GM23338 (cell line): ENCODE results near the gene SLC25A12. TPM values are rescaled to one million over a fixed set of nuclear protein-coding genes. Genes with fewer than 3 reads are reported as not detected.

ENCODE experiments used
- ATAC-seq: fragments of 200-7000 bp; cut with Tn5 transposase; 3 replicates; pipeline ENCODE4 v1.9.1; 2020
- DNase-seq: peaks from one replicate; pipeline ENCODE4 v3.0.0-alpha.2; 2015; ENCODE audit warnings: low spot score
- H2AFZ ChIP-seq: fragments of 200-600 bp; sonication (generic); 2 replicates; pipeline ENCODE4 v1.8.0; 2016; ENCODE audit warnings: antibody characterized with exemption, mild to moderate bottlenecking, moderate library complexity
- H3F3A ChIP-seq: fragments of 200-600 bp; sonication (generic); replicated peaks from 2 replicates; pipeline ENCODE4 v1.8.0; 2017; ENCODE audit warnings: antibody characterized with exemption, mixed run types, low read depth
- H3K27ac ChIP-seq: fragments of 200-600 bp; sonication (generic); 2 replicates; pipeline ENCODE4 v1.6.1; 2016; ENCODE audit warnings: low read depth
- H3K27me3 ChIP-seq: fragments of 200-600 bp; sonication (generic); 2 replicates; pipeline ENCODE4 v1.8.0; 2016; ENCODE audit warnings: mild to moderate bottlenecking, mixed run types, moderate library complexity; ENCODE audit not compliant: insufficient read depth
- H3K36me3 ChIP-seq: fragments of 200-600 bp; sonication (generic); 2 replicates; pipeline ENCODE4 v1.8.0; 2016; ENCODE audit warnings: mild to moderate bottlenecking; ENCODE audit not compliant: insufficient read depth
- H3K4me1 ChIP-seq: fragments of 200-600 bp; sonication (generic); 2 replicates; pipeline ENCODE4 v1.8.0; 2016; ENCODE audit warnings: mild to moderate bottlenecking, moderate library complexity; ENCODE audit not compliant: insufficient read depth
- H3K4me2 ChIP-seq: fragments of 200-600 bp; sonication (generic); 2 replicates; pipeline ENCODE4 v1.7.1; 2017; ENCODE audit warnings: mixed run types
- H3K4me3 ChIP-seq: fragments of 200-600 bp; sonication (generic); 2 replicates; pipeline ENCODE4 v1.6.1; 2016; ENCODE audit warnings: mixed run types
- H3K79me2 ChIP-seq: fragments of 200-600 bp; sonication (generic); replicated peaks from 2 replicates; pipeline ENCODE4 v1.8.0; 2017; ENCODE audit warnings: mild to moderate bottlenecking; ENCODE audit not compliant: insufficient read depth
- H3K9me2 ChIP-seq: fragments of 200-600 bp; sonication (generic); 2 replicates; pipeline ENCODE4 v1.8.0; 2017; ENCODE audit not compliant: insufficient read depth
- H4K20me1 ChIP-seq: fragments of 200-600 bp; sonication (generic); replicated peaks from 2 replicates; pipeline ENCODE4 v1.8.0; 2017; ENCODE audit warnings: mild to moderate bottlenecking; ENCODE audit not compliant: insufficient read depth
- H3K27ac Mint-ChIP-seq: 2 replicates; pipeline ENCODE4 v1.8.0; 2020; ENCODE audit warnings: inconsistent platforms, mild to moderate bottlenecking, moderate library complexity, mixed read lengths
- H3K27me3 Mint-ChIP-seq: 3 replicates; pipeline ENCODE4 v1.8.0; 2022; ENCODE audit warnings: low read depth, mild to moderate bottlenecking, moderate library complexity, mixed read lengths, inconsistent platforms; ENCODE audit not compliant: insufficient read depth, poor library complexity
- H3K36me3 Mint-ChIP-seq: 3 replicates; pipeline ENCODE4 v1.8.0; 2021; ENCODE audit warnings: low read depth, mild to moderate bottlenecking, inconsistent platforms, moderate library complexity, mixed read lengths
- H3K4me1 Mint-ChIP-seq: 3 replicates; pipeline ENCODE4 v1.8.0; 2020; ENCODE audit warnings: mild to moderate bottlenecking, inconsistent platforms, mixed read lengths
- H3K4me3 Mint-ChIP-seq: 3 replicates; pipeline ENCODE4 v1.8.0; 2021; ENCODE audit warnings: moderate library complexity, mild to moderate bottlenecking, inconsistent platforms, mixed read lengths
- H3K9me3 Mint-ChIP-seq: 3 replicates; pipeline ENCODE4 v1.8.0; 2020; ENCODE audit warnings: moderate library complexity, mild to moderate bottlenecking, inconsistent platforms, mixed read lengths
- CREB1 ChIP-seq: fragments of 250-450 bp; sonication (Bioruptor Pico); IDR thresholded peaks from 2 replicates; pipeline ENCODE4 v1.5.0; 2020; ENCODE audit warnings: low read depth, mild to moderate bottlenecking, moderate library complexity
- CTCF ChIP-seq, 2 experiments: fragments of 200-600 bp in 1 of 2; sonication (generic) in 1 of 2; conservative IDR thresholded peaks; 2 replicates each; pipeline versions ENCODE4 v1.5.1 to v1.6.1; 2016 to 2017; ENCODE audit warnings: antibody characterized with exemption in 2 of 2, low read depth in 2 of 2, mild to moderate bottlenecking in 2 of 2, moderate library complexity in 1 of 2
- ETS1 ChIP-seq: IDR thresholded peaks from 2 replicates; pipeline ENCODE4 v1.6.1; 2016; ENCODE audit warnings: antibody characterized with exemption
- EZH2 ChIP-seq: fragments of 200-600 bp; sonication (generic); IDR thresholded peaks from one replicate; pipeline ENCODE4 v1.8.0; 2017; ENCODE audit warnings: antibody characterized with exemption, mild to moderate bottlenecking, low read depth; ENCODE audit not compliant: unreplicated experiment
- EZH2phosphoT487 ChIP-seq: fragments of 200-600 bp; sonication (generic); IDR thresholded peaks from one replicate; pipeline ENCODE4 v1.8.1; 2018; ENCODE audit warnings: antibody characterized with exemption; ENCODE audit not compliant: unreplicated experiment
- JUNB ChIP-seq: IDR thresholded peaks from one replicate; pipeline ENCODE4 v1.6.1; 2016; ENCODE audit warnings: antibody characterized with exemption; ENCODE audit not compliant: unreplicated experiment
- NANOG ChIP-seq: IDR thresholded peaks from 2 replicates; pipeline ENCODE4 v1.6.1; 2016; ENCODE audit warnings: antibody characterized with exemption, borderline replicate concordance
- POLR2AphosphoS5 ChIP-seq: IDR thresholded peaks from 2 replicates; pipeline ENCODE4 v1.6.1; 2016; ENCODE audit warnings: antibody characterized with exemption, low read depth
- REST ChIP-seq: IDR thresholded peaks from one replicate; pipeline ENCODE4 v1.6.1; 2018; ENCODE audit warnings: antibody characterized with exemption; ENCODE audit not compliant: unreplicated experiment
- STAT1 ChIP-seq: IDR thresholded peaks from one replicate; pipeline ENCODE4 v1.6.1; 2016; ENCODE audit warnings: antibody characterized with exemption; ENCODE audit not compliant: unreplicated experiment
- ZNF114 ChIP-seq: fragments of 250-450 bp; sonication (Bioruptor Pico); IDR thresholded peaks from 2 replicates; pipeline ENCODE4 v1.5.0; 2020; ENCODE audit warnings: mild to moderate bottlenecking, moderate library complexity
- ZNF331 ChIP-seq: fragments of 250-450 bp; sonication (Bioruptor Pico); IDR thresholded peaks from 2 replicates; pipeline ENCODE4 v1.5.0; 2020; ENCODE audit warnings: low read depth, mild to moderate bottlenecking, moderate library complexity
- ZNF462 ChIP-seq: fragments of 250-450 bp; sonication (Bioruptor Pico); IDR thresholded peaks from 2 replicates; pipeline ENCODE4 v1.5.0; 2020; ENCODE audit warnings: mild to moderate bottlenecking, moderate library complexity
- polyA plus RNA-seq: library from polyadenylated mRNA; unstranded; fragments of >200 nt; fragmentation: Nextera tagmentation; extraction: Ambion mirVana; gene quantifications from 2 replicates; pipeline ENCODE4 v1.2.1, GENCODE V29; 2016
- total RNA-seq: library from RNA; depleted of rRNA; stranded (reverse); fragments of >200 nt; shearing (Covaris generic); gene quantifications from 2 replicates; pipeline ENCODE4 v1.2.3, GENCODE V29; 2014

The SLC25A12 gene
- total and polyA plus RNA-seq, 2 experiments from 2014 or later: 4.8 to 14.8 TPM

- H3K4me1 ChIP-seq: no peaks in the 10 kb centered on the region
- no peak overlapping the region for H2AFZ ChIP-seq
- no peaks in the 10 kb centered on the region for H3K79me2 ChIP-seq
- H3F3A ChIP-seq: no peaks in the 10 kb centered on the region
- no peaks in the 10 kb centered on the region for H4K20me1 ChIP-seq
- H3K27ac ChIP-seq: no peak overlapping the region
- no peaks in the 10 kb centered on the region for H3K36me3 ChIP-seq
- H3K9me2 ChIP-seq: no peaks in the 10 kb centered on the region
- Mint-ChIP-seq H3K4me3 (no peak overlapping the region), H3K36me3 (no peaks in the 10 kb centered on the region), H3K27me3 (peaks cover 3% of the 10 kb centered on the region), H3K9me3 (no peaks in the 10 kb centered on the region; the same call in 2 of the 3 replicates), H3K4me1 (no peaks in the 10 kb centered on the region), H3K27ac (no peak overlapping the region)
- H3K4me3 ChIP-seq: no peak overlapping the region
- DNase-seq: no peak
- no peaks in the 10 kb centered on the region for H3K27me3 ChIP-seq
- no peak overlapping the region for H3K4me2 ChIP-seq
- TF ChIP-seq EZH2phosphoT487 (no peak), CTCF (conservative IDR thresholded peaks at IDR 0.05; ENCODE audit: low read depth in 2 of 2) (no peak), REST (no peak), STAT1 (no peak), EZH2 (no peak), NANOG (no peak), ETS1 (no peak), ZNF462 (CRISPR knock-in tag) (no peak), ZNF114 (CRISPR knock-in tag) (no peak), ZNF331 (no peak), CREB1 (CRISPR knock-in tag) (no peak), JUNB (no peak), POLR2AphosphoS5 (no peak)
- ATAC-seq: no peak
These were observed 14.2 kb upstream of the SLC25A12 start for GRCh38 chr2:171908235-171908634.
